Mammary epithelial cell (primary cell): Measurements from ENCODE around the gene ISY1.

ENCODE experiments used
- CTCF ChIP-seq, 2 donors: IDR thresholded peaks in 1 of 2; conservative IDR thresholded peaks in 1 of 2; 2 replicates each; pipeline ENCODE4 v1.5.1; 2011 to 2012; ENCODE audit warnings: inconsistent platforms in 2 of 2, low read length in 2 of 2, mild to moderate bottlenecking in 2 of 2, control low read depth in 1 of 2, low read depth in 1 of 2; ENCODE audit not compliant: insufficient read depth in 1 of 2; ENCODE audit errors: extremely low read depth in 1 of 2
- EZH2 ChIP-seq: IDR thresholded peaks from 2 replicates; pipeline ENCODE4 v1.6.1; 2012; ENCODE audit warnings: low read length, inconsistent platforms, borderline replicate concordance

- TF ChIP-seq EZH2 (no peak), CTCF (conservative IDR thresholded peaks at IDR 0.05 in 1 of 2, IDR thresholded peaks at IDR 0.05 in 1 of 2; ENCODE audit: extremely low read depth in 1 of 2, insufficient read depth in 1 of 2, low read depth in 1 of 2, low read length in 2 of 2) (no peak)
Measured at GRCh38 chr3:129204473-129204872, 43.6 kb upstream of the ISY1 start.
